ENCODE results near the gene DENND5A.

DNA sequence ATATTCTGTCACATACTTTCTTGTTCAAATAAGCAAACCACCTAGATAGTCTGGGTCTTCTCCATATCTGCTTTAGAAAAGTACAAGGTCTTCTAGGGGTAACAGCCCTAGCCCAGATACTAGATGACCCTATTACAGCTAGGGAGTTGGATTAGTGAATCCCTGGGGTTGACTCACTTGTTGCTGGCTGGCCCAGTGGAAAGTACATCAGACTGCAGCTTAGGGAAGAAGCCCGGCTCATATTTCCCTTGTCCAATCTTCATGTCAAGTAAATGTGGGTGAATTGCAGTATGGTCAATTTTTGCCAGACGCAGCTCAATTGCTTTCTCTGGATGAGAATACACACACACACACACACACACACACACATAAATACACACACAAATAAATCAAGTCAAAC, 94.7 kb downstream of the DENND5A start:
- no peak for TF ChIP-seq CTCF (IDR thresholded peaks at IDR 0.05)
- no peak for TF ChIP-seq POLR2AphosphoS5 (IDR thresholded peaks at IDR 0.05)
